Measurements from ENCODE around the gene GLIS1.

Gene GLIS1

DNA sequence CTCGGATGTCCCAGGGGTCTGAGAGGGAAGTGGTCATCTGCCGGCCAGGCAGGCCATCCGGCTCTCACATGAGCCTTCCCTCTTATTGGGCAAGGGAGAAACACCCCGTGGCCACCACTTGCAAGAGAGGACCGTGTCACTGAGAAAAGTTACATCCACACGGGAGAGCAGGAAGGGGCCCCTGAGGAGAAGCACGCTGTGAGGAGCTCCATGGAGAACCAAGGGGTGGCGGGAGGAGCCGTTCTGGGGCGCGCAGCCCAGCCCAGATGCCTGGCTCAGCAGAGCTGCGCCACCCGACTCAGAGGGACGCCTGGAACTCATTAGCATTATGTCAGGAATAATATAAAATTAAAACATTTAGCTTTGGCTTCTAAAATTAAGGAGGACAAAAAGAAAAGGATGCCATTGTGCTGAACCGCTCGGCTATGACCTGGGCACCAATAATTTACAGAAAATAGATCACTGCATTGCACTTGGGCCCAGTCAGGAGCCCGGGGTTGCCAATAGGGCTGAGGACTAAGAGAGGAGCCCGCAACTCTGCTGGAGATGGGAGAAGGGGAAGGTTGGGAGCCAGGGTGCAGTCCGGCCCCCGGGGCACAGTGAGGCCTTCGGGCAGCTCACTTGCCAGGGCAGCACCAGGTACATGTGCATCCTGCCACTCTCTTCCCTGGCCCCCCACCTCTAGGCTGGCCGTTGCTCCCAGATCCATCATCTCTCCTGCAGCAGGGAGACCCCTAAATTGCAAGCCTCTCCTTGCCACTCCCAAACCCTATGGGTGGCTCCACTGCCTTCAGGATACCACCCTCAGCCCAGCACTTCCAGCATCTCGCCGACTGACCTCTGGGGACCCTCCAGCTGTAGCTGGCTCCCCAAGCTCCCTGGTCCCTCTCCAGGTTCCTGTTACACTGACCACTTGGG lies 194.9 kb downstream of the GLIS1 start:
- no peak for DNase-seq (ENCODE audit: low spot score)
- no peak for TF ChIP-seq CTCF (IDR thresholded peaks at IDR 0.05; ENCODE audit: extremely low read depth, missing control alignments)

DNA sequence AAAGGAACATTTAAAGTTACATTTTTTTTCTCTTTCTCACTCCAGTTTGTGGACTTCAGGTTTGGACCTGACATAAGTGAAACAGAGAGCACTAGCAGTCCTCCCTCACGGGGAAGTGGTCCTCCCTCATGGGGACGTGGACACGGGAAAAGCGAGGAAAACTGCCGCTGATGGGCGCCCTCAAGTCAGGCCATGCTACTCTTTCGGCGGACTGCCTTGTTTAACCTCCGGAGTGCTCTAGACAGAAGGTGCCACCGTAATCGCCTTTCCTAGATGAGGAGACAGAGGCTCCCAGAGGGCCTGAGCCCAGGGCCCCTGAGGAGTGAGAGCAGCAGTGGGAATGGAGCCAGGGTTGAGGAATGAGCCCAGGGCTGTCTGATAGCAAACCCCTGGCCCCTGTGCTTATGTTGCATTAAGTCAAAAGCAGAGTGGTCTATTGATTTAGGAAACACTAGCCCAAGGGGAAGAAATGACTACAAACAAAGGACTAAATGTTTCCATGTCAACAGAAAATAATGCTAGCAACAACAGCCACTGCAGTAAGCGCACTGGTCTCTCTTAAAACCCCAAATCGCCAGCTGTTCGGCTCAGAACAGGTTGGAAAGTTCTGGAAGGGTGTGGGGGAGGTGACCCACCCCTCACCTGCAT lies 195.7 kb downstream of the GLIS1 start:
- TF ChIP-seq CTCF (IDR thresholded peaks at IDR 0.05; ENCODE audit: extremely low read depth, missing control alignments), result no peak
- no peak for DNase-seq (ENCODE audit: low spot score)

GRCh38 chr1:53542551-53542950 lies 196.4 kb downstream of the GLIS1 start:
- no peak for TF ChIP-seq CTCF (IDR thresholded peaks at IDR 0.05; ENCODE audit: extremely low read depth, missing control alignments)
- DNase-seq (ENCODE audit: low spot score), result no peak

GRCh38 chr1:53541761-53542550 lies 197.0 kb downstream of the GLIS1 start:
- no peak for TF ChIP-seq CTCF (IDR thresholded peaks at IDR 0.05; ENCODE audit: extremely low read depth, missing control alignments)
- no peak for DNase-seq (ENCODE audit: low spot score)

GRCh38 chr1:53541263-53541625 lies 197.7 kb downstream of the GLIS1 start:
- TF ChIP-seq CTCF (IDR thresholded peaks at IDR 0.05; ENCODE audit: extremely low read depth, missing control alignments), result no peak

DNA sequence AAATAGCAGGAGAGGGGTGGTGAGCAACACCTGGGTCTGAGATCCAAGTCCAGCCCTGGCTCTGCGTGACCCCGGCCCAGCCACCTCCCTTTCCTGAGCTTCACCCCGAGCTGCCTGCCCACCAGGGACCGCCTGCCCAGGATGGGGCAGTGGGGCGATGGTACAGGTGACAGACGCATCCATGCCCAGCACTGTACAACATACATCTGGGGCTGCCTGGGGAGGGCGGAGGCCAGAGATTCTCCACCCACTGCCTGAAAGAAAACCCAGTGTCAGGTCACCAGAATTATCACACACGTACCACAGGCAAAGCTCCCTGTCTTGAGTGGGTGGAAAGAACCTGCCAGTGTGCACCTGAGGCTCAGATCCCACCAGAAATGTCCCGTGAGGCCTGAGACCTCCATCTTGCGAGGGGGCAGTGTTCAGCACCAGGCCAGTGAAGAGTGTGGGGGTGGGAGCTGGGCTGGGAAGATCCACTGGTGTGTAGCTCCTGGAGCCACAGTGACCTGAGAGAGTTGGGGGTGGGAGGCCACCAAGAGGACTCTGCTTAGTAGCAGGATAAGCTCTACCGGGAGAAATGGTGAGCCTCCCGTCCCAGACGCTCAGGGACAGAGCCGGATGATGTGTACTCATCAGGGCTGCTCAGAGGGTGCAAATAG lies 198.2 kb downstream of the GLIS1 start:
- DNase-seq (ENCODE audit: low spot score), result no peak
- no peak for TF ChIP-seq CTCF (IDR thresholded peaks at IDR 0.05; ENCODE audit: extremely low read depth, missing control alignments)

More at GRCh38 chr1:53541263-53541625, 197.7 kb downstream of the GLIS1 start:
- no peak for DNase-seq (ENCODE audit: low spot score)

Measured in GM20000 (cell line).